Keratinocyte (primary cell): ENCODE data around the gene CCDC174.

ENCODE experiments used
- EZH2 ChIP-seq: IDR thresholded peaks from one replicate; pipeline ENCODE4 v1.6.1; 2012; ENCODE audit warnings: inconsistent platforms, mild to moderate bottlenecking, low read length, moderate library complexity
- TF ChIP-seq, protein P1 (sequence below), 3 experiments: IDR thresholded peaks in 1 of 3; conservative IDR thresholded peaks in 1 of 3; optimal IDR thresholded peaks in 1 of 3; 2 replicates in 2 of 3; 3 replicates in 1 of 3; pipeline versions ENCODE3 to v1.5.1; 2011; ENCODE audit warnings: low read length in 3 of 3, mild to moderate bottlenecking in 3 of 3, moderate library complexity in 2 of 3, control low read depth in 1 of 3, inconsistent platforms in 1 of 3; ENCODE audit not compliant: insufficient read depth in 2 of 3; ENCODE audit errors: extremely low read depth in 1 of 3

DNA sequence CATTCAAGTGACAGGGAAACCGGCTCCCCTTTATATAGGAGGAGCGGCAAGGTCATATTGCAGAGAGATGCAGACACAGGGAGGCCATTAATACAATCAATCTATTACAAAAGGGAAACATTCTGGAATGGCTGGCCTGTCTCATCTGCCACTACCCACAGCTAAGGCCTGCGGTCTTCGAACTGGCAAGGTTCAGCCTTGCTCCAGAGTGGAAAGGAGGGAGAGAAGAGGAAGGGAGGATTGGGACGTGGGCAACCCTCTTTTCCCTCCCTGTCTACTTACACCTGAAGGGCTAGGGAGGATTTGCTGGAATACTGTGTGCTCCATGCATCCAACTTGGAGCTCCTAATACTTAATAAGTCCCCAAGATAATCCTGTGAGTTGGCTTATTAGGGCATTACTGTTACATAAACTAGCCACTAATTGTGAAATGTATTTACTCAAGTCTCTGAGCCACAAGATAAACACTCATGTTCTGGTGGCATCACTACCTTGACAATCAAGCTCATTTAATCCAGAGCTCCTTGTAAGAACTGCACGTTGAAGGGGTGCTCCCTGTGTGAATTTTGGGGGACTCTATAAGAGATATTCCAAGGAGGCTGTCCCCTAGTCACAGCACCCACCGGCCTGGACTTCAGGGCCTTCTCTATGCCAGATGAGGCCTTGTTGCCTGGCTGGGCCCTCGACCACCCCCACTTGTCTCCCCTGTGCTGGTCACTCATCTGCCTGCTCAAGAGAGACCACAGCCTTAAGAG lies 19.7 kb upstream of the CCDC174 start:
- TF ChIP-seq, protein P1, sequence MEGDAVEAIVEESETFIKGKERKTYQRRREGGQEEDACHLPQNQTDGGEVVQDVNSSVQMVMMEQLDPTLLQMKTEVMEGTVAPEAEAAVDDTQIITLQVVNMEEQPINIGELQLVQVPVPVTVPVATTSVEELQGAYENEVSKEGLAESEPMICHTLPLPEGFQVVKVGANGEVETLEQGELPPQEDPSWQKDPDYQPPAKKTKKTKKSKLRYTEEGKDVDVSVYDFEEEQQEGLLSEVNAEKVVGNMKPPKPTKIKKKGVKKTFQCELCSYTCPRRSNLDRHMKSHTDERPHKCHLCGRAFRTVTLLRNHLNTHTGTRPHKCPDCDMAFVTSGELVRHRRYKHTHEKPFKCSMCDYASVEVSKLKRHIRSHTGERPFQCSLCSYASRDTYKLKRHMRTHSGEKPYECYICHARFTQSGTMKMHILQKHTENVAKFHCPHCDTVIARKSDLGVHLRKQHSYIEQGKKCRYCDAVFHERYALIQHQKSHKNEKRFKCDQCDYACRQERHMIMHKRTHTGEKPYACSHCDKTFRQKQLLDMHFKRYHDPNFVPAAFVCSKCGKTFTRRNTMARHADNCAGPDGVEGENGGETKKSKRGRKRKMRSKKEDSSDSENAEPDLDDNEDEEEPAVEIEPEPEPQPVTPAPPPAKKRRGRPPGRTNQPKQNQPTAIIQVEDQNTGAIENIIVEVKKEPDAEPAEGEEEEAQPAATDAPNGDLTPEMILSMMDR (optimal IDR thresholded peaks at IDR 0.05 in 1 of 3, IDR thresholded peaks at IDR 0.05 in 1 of 3, conservative IDR thresholded peaks at IDR 0.05 in 1 of 3; ENCODE audit: extremely low read depth in 1 of 3, insufficient read depth in 2 of 3, low read length in 3 of 3), result no peak
- TF ChIP-seq EZH2, result no peak
